RWPE1 (cell line): ENCODE measurements around the gene CATSPERD.

Source experiments
- CTCF ChIA-PET: fragments of 350-600 bp; sonication (Branson Sonifier 250); formaldehyde crosslinking; extraction: SDS; loops from one replicate; lab custom pipeline; 2021; lab: Yijun Ruan, JAX
- POLR2A ChIA-PET: fragments of 400-600 bp; formaldehyde crosslinking; extraction: SDS; loops from one replicate; lab custom pipeline; 2020; ENCODE audit warnings: antibody characterized with exemption; ENCODE audit not compliant: low non-redundant PET; lab: Yijun Ruan, JAX
- DNase-seq: peaks from one replicate; pipeline ENCODE4 v3.0.0; 2012; ENCODE audit warnings: low spot score
- H3K27ac ChIP-seq: fragments of 450-650 bp; 2 replicates; pipeline ENCODE4 v1.5.1; 2017
- CTCF ChIP-seq: fragments of 450-650 bp; conservative IDR thresholded peaks from 2 replicates; pipeline ENCODE4 v1.5.1; 2017; ENCODE audit warnings: low read depth, mild to moderate bottlenecking

CATSPERD gene

GRCh38 chr19:5817218-5817617 is 96.8 kb downstream of the CATSPERD start:
- DNase-seq, result no peak
- no peak overlapping the region for H3K27ac ChIP-seq
- TF ChIP-seq CTCF, result no peak
- ChIA-PET POLR2A (no interaction called here), CTCF (no interaction called here)

GRCh38 chr19:5818594-5818993 is 98.2 kb downstream of the CATSPERD start:
- POLR2A ChIA-PET, result no interaction called here
- CTCF ChIA-PET, result interaction anchor here (1.3 kb wide), 1 partner anchor 14 kb away, joined by 6 read pairs; the partner anchor contains the start of gene NRTN
- no peak overlapping the region for H3K27ac ChIP-seq
- DNase-seq, result no peak
- TF ChIP-seq CTCF, result no peak

GRCh38 chr19:5820785-5821184 is 100.3 kb downstream of the CATSPERD start:
- POLR2A ChIA-PET, result no interaction called here
- CTCF ChIA-PET, result interaction anchor here (0.7 to 0.9 kb wide), 2 partner anchors 16 to 147 kb away, joined by 4 read pairs; partner anchors contain the start of gene NRTN
- no peak overlapping the region for H3K27ac ChIP-seq
- no peak for TF ChIP-seq CTCF
- DNase-seq, result no peak

- POLR2A ChIA-PET, result interaction anchor here (0.6 kb wide), 1 partner anchor 17 kb away, joined by 5 read pairs; no protein-coding TSS in a partner anchor
- CTCF ChIA-PET, result interaction anchor here (0.9 to 3.2 kb wide), 2 partner anchors 17 kb away, joined by 4 to 20 read pairs; partner anchors contain the start of gene NRTN
- no peak for DNase-seq
Observed at GRCh38 chr19:5821521-5822180, 101.2 kb downstream of the CATSPERD start.

GRCh38 chr19:5822181-5822844 is 101.9 kb downstream of the CATSPERD start:
- no peak for TF ChIP-seq CTCF
- no peak for DNase-seq
- no peak overlapping the region for H3K27ac ChIP-seq
- CTCF ChIA-PET, result interaction anchor here (2.0 to 3.2 kb wide), 2 partner anchors 16 to 18 kb away, joined by 7 to 20 read pairs; partner anchors contain the start of gene NRTN
- POLR2A ChIA-PET, result interaction anchor here (0.6 kb wide), 1 partner anchor 18 kb away, joined by 5 read pairs; no protein-coding TSS in a partner anchor

More at GRCh38 chr19:5821521-5822180, 101.2 kb downstream of the CATSPERD start:
- TF ChIP-seq CTCF, result no peak
- H3K27ac ChIP-seq, result no peak overlapping the region

GRCh38 chr19:5823579-5824281 is 103.3 kb downstream of the CATSPERD start:
- CTCF ChIA-PET, result interaction anchor here (0.7 to 3.2 kb wide), 7 partner anchors 15 to 268 kb away, joined by 3 to 20 read pairs (median 3); partner anchors contain the start of gene NRTN
- TF ChIP-seq CTCF, result no peak
- POLR2A ChIA-PET, result no interaction called here
- no peak for DNase-seq
- H3K27ac ChIP-seq, result peak overlapping the region; percentile 24; the same call in 1 of the 2 replicates
